NOMO-1 (cell line): ENCODE results near the gene LOXHD1.

Experiments used
- DNase-seq, 2 experiments: peaks; one replicate each; lab custom pipeline; 2025; ENCODE audit not compliant: unreplicated experiment in 2 of 2; lab: John Stamatoyannopoulos, UW

LOXHD1 gene

DNA sequence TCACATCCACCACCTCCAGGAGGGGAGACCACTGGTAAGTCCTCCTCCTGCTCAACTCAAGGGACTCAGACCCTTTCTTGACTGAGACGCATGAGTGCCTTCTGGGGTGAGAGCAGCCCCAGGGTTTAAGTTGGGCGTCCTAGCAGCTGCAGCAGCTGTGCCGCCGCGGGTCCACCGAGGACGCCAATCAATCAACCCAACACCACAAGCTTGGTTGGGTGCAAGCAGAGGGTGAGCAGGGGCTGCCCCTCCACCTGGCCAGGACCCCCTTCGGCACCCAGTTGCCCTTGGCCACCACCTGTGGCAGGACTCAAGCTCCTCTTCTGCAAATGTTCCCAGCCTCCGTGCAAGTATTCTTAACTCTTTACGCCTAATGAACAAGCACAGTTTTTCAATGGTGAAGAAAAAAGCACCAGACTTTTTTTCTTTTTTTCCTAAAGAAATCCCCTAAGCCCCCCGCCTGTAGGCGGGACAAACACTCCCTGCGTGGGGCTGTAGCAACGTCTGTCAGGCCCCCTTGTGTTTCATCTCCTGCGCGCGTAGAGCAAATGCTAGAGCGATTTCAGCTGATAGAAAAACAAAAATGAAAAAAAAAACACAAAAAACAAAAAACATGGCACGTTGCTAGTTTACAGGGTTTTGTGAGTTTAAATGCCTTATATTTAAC lies 197.1 kb downstream of the LOXHD1 start:
- no peak for DNase-seq

DNA sequence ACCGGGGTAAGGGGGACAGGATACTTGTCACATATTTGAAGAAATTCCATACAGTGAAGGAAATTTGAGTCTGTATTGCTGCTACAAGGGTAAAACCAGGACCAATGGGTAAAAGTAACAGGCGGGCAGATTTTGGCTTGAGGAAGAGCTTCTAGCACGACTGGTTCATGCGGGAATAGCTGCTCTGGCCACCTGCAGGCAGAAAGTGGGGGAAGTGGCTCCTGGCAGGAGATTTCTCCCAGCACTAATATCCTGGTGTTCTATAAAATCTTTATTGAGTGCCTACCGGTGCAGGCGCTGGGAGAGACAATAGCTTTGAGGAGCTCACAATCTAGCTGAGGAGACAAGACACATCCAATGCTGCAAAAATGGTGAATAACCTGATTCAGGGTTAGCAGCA lies 198.5 kb downstream of the LOXHD1 start:
- no peak for DNase-seq

DNA sequence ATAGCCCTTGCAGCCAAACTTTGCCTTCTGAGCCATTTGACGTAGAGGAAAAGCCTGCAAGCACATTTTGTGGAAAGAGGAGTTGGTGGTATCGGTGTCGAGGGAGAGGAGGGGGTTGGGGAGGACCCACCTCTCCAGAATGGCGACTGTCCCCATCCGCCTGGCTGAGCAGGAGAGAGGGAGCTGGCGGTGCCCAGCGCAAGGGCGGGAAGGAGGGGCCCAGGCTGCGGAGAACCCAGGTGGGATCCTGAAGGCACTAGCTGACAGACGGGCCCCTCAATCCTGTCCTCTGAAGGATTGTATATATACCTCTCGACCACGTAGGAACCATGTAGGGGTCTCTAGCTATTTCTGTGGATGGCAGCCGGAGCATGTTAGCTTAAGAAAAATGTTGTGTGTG lies 200.3 kb downstream of the LOXHD1 start:
- DNase-seq: no peak

DNA sequence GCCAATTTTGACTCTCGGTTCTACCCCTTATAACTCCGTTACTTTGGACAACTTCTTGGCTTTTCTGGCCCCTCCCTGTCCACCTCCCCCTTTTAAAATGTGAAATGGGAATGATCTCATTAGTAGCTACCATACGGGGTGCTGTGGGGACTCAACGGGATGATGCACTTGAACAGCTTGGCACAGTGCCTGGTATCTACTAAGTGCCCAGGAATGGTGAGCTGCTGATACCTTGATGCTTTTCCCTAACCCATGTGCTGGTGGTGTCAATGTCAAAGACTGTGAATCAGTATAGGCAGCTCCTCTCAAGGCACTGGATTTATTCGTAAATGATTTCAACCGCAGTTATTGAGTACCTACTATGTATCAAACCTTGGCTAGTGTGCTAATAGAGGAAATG lies 204.2 kb downstream of the LOXHD1 start:
- DNase-seq: no peak

DNA sequence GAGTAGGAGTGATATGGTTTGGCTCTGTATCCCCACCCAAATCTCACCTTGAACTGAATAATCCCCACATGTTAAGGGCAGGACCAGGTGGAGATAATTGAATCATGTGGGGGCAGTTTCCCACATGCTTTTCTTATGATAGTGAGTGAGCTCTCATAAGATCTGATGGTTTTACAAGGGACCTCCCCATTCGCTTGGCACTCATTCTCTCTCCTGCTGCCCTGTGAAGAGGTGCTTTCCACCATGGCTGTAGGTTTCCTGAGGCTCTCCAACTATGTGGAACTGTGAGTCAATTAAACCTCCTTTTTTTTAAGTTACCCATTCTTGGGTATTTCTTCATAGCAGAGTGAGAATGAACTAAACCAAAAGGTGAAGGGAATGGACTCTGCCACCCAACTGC lies 207.5 kb downstream of the LOXHD1 start:
- DNase-seq: no peak

DNA sequence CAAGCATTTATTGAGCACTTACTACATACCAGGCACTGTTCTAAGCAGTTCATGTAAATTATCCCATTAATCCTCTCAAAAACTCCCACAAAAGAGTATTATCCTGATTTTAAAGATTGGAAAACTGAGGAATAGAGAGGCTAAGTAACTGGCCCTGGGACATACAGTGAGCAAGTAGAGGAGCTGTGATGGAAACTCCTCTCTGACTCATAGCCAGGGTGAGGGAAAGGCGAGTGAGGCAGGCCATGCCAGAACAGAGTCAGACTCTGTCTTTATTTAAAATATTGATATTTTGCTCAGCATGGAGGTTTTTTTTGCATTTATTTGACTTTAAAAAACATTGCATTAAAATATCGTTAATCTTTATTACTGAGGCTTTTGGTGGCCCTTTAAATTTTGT lies 208.0 kb downstream of the LOXHD1 start:
- no peak for DNase-seq

DNA sequence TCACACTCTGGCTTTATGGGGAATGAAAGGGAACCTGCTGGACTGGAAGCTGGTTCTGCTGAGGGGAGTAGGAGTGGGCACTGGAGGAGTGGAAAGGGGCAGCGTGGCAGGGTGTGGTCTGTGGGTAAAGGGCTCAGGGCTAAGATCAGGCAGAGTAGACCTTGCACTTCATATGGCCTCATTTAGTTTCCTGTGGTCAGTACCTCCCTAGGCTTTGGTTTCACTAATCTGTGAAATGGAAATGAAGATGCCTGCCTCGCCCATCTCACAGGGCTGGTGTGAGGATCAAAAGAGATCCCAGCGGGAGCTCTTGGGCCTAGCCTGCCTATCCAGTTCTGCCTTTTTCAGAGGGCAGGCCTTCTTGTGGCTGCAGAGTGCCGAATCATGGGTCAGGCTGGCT lies 208.7 kb downstream of the LOXHD1 start:
- no peak for DNase-seq

DNA sequence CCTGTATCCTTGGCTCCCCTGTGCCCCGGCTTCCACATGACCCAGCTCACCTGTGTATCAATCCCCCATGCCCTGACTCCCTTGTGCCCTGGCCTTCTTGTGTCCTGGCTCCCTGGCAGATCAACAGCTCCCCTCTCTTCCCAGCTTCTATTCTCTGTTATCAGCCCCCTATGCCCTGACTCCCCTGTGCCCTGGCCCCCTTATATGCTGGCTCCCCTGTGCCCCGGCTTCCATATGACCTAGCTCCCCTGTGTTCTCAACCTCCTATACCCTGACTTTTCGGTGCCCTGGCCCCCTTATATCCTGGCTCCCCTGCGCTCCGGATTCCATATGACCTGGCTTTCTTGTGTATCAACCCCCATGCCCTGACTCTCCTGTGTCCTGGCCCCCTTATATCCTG lies 209.2 kb downstream of the LOXHD1 start:
- no peak for DNase-seq

DNA sequence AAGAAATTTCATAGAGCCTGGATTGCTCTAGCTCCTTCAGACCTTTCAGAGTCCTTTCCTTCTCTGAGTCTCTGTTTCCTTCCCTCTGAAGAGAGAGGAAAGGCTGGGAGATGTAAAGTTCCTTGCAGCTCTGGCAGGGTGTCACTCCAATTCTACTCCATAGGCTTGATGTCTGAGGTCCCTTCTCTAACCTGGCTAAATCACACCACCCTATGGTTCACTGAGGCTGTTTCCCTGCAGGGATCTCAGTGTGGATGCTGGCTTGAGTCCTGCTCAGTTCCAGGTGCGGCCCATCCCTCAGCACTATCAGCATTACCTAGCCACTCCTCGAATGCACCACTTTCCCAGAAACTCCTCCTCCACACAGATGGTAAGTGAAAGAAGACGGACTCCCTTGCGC lies 209.7 kb downstream of the LOXHD1 start:
- no peak for DNase-seq

DNA sequence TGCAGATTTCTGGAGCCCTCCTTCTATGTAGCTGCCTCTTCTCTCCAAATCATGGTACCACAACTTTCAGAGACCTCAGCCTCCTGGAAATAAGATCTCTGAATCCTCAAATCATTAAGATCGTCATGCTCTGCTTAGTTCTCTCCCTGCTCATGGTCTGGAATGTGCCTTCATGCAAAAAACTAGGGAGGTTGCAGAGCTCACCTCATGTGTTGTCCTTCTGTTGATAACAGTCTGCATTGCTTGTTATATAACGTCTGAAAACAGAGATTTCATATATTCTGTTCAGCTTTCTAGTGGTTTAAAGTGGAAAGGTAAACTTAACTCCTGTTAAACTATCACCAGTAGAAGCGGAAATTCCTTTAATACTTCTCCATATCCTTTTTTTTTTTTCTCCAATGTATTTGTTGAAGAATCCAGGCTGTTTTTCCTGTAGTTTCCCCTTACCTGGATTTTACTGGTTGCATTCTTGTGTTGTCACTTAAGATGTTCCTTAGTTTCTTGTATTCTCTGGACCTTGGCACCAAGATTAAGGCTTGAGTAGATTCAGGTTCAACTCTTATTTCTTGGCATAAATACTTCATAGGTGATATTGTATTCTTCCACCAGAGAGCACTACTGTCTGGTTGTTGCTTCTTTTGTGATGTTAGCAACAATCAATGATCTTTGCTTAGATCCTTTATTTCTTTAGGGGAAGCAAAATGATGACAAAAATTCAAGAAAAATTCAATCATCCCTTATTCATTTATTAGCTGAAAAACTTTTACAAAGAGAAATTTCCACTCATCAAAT lies 211.3 kb downstream of the LOXHD1 start:
- DNase-seq: no peak

DNA sequence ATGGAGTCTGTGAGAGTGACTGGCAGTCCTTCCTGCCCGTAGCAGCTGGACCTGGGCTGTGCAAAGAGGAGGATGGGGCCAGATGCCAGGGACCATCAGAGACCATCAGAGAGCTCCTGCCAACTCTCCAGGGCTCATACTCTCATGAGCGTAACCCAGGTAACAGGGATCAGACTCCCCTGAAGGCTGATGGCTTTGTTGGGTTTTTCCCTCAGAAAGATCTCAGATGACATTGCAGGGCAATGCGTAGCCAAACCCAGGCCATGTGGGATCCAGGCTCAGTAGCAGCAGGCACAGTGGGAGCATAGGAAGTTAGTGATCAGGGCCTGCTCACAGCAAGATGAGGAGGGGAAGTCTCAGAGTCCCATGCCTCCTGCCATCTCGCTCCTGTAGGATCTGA lies 218.0 kb downstream of the LOXHD1 start:
- no peak for DNase-seq

DNA sequence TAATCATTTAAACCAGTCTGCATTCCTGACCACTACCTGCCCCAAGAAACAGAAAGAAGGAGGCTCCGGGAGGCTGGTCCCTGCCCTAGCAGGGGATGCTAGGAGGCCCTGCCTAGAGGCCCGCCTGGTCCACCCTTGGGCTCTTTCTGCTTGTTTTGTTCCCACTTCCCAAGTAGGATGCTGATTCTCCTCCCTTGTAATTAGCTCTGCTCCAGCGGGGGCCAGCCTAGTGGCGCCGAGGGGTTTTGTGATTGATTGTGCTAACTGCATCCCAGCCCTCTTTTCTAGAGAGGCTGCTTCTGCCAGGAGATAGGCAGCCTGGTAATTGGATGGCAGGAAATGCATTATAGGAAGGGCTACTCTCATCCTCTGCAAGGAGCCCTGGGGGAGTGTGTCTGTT lies 220.0 kb downstream of the LOXHD1 start:
- DNase-seq: no peak

DNA sequence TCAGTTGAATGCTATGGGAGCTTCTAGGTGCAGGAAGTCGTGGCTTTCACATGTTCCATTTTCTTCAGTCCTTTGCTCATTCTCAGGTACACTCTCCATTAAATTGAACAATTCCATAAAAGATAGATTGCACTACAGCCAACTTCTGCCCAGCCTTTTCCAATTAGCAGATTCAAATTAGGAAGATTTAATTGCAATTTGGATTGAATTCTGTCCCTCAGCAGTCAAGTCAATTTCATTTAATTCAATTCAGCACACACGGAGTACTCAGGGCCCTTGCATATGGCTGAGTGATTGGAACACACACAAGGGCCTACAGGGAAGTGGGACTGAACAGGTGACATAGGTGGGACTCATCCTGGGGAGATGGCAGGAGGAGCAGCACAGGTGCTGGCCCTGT lies 220.4 kb downstream of the LOXHD1 start:
- no peak for DNase-seq

DNA sequence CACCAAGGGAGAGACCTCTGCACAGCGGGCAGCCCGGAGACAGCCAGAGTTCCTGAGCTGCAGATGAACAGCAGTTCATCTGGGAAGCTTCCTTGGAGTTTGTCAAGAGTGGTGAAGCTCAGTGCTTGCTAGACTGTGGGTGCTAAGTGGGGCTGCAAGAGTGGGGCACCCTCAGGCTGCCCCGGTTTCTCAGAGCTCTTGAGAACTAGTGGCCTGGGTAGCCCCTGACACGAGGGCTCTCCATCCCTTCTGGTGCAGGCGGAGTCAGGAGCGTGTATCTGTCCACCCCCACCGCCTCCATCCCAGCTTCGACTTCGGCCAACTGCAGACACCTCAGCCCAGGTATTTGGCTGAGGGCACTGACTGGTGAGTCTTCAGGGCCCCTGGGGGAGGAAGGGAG lies 222.0 kb downstream of the LOXHD1 start:
- no peak for DNase-seq

DNA sequence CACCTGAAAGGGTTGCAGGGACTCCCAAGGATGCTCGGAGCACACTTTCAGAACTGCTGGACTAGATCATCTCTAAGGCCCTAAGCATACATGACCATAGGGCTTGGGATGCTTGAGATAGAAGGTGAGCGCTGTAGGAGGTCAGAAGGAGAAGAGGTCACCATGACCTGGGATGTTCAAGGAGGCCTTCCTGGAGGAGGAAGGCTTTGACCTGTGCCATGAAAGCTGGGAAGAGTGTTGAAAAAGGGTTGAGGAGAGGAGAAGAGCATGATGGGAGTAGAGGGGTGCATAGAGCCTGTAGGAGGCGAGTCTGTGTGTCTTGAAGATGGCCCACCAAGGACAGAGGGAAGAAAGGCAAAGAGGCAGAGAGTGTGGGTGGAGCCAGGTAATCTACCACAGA lies 222.4 kb downstream of the LOXHD1 start:
- no peak for DNase-seq

DNA sequence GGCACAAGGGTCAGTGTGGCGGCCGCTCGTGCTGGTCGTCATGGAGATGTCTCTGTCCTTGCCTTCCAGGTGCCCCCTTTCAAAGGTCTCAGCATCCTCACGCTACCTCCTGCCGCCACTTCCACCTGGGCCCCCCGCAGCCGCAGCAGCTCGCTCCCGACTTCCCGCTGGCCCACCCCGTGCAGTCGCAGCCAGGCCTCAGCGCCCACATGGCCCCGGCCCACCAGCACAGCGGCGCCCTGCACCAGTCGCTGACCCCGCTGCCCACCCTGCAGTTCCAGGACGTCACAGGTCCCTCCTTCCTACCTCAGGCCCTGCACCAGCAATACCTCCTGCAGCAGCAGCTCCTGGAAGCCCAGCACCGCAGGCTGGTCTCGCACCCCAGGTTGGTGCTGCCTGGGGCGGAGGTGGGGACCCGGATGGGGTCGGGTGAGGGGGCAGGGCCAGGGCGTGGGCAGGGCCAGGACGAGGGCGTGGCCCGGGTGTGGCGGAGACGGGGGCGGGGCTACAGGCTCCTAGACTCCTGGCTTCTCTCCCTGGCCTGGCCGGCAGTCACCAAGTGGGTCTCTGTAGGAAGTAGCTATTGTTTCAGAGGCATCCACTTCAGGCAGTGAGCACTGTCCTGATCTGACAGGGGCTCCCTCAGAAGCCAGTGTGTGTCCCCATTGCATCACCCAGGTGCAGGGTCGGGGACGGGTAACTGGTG lies 223.7 kb downstream of the LOXHD1 start:
- no peak for DNase-seq

DNA sequence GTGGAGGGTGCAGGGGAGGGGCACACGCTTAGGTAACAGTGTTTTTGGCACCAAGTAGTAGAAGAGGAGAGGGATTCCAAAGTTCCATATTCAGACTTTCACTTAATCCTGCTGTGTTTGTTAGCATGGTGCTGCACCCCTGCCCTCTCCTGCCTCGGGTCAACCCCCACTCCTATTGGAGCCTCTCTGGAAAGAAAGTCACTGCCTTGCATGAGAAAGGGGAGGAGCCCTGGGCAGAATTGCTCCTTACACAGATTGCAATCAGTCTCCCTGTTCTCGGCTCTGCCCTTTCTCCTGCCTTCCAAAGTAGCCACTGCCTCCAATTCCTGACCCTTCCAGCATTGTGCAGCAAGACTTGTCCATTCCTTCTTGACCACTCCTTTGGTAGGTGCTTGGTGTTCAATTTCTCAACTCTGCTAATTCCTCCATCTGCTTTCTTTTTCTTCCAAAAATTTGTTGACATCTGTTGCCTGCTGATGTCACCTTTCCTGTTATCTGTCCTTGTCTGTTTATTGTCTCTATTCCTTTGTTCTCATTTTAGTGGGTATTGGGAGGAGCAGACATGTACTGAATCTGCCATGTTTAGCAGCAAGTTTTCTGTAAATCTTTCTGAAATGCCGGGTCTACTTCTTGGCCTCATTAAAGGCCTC lies 225.4 kb downstream of the LOXHD1 start:
- DNase-seq: no peak

DNA sequence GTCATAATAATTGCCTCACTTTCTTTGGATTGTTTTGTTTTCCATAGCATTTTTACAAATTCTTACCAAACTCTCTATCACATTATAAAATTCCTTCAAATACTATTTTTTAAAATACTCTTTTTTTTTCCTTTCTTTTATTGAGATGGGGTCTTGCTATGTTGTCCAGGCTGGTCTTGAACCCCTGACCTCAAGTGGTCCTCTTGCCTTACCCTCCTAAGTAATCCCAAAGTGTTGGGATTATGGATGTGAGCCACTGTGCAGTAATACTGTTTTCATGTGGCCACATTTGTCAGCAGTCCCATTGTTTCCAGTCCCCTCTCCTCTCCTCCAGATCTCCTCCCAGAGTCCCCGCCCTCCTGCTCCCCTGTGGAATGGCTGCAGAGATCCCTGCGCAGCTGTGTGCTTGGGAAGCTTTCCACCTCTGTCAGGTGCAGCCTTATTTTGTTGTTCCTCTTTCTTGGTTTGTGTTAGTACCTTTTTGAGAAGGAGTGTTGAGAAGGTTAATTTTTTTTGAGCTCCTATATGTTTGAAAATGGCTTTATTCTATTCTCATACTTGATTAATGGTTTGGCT lies 227.3 kb downstream of the LOXHD1 start:
- no peak for DNase-seq

DNA sequence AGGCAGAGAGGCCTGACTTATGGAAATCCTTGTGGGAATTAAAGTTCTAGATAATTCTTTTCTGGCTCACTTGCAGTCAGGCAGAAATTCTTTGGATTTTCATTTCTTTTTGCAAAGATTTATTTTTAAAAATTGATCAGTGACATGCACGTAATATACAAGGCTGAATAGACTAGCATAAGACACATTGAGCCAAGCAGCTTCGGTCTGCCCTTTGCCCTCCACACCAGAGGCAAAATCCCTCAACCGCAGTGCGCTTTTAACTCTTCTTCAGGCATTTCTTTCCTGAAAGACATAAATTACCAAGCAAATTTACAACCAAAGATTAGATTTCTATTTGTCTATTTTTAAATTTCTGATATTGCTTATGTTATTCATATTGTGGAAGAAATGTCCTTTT lies 227.9 kb downstream of the LOXHD1 start:
- DNase-seq: no peak

DNA sequence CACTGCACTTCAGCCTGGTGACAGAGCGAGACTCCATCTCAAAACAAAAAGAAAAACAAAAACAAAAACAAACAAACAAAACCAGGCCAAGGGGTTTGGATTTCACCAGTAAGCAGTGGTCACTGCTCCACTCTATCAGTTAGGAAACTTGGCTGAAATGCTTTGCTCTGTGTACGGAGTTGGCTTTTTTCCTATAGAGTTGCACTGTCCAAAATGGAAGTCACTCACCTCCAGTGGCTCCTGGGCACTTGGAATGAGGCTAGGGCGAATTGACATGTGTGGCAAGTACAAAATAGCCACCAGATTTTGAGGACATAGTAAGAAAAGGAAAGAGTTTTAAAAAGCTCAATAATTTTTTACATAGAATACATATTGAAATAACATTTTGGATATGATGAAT lies 228.7 kb downstream of the LOXHD1 start:
- no peak for DNase-seq
